HEK293T (cell line): ENCODE measurements around the gene FUZ.

Source experiments
- FOXA1 ChIP-seq: fragments of 450-650 bp; IDR thresholded peaks from 2 replicates; pipeline ENCODE4 v1.6.1; 2016; ENCODE audit warnings: mild to moderate bottlenecking
- FOXK2 ChIP-seq: fragments of 450-650 bp; IDR thresholded peaks from 2 replicates; pipeline ENCODE4 v1.6.1; 2016; ENCODE audit warnings: mild to moderate bottlenecking
- FOXM1 ChIP-seq: fragments of 450-650 bp; IDR thresholded peaks from 2 replicates; pipeline ENCODE4 v1.6.1; 2017; ENCODE audit warnings: mild to moderate bottlenecking, borderline replicate concordance
- PKNOX1 ChIP-seq: fragments of 450-650 bp; IDR thresholded peaks from 2 replicates; pipeline ENCODE4 v1.6.1; 2016
- SP1 ChIP-seq: fragments of 450-650 bp; IDR thresholded peaks from 2 replicates; pipeline ENCODE4 v1.6.1; 2017

- no peak for TF ChIP-seq SP1
- no peak for TF ChIP-seq FOXA1
- TF ChIP-seq FOXM1 = no peak
- TF ChIP-seq FOXK2 = no peak
- no peak for TF ChIP-seq PKNOX1
Measured at GRCh38 chr19:49770529-49770928, 42.6 kb downstream of the FUZ start.
